SU-DHL-6 (cell line): ENCODE measurements around the gene AK9.

Experiments
- H2AFZ ChIP-seq: fragments of 200-600 bp; sonication (generic); 2 replicates; pipeline ENCODE4 v1.6.1; 2014; ENCODE audit warnings: low read depth, mild to moderate bottlenecking, moderate library complexity, mixed read lengths, antibody characterized with exemption, low read length; ENCODE audit not compliant: severe bottlenecking
- H3F3A ChIP-seq: fragments of 200-600 bp; shearing (Covaris generic); 2 replicates; pipeline ENCODE4 v1.6.0; 2016; ENCODE audit warnings: antibody characterized with exemption, mild to moderate bottlenecking; ENCODE audit not compliant: insufficient read depth
- H3K27ac ChIP-seq: fragments of 200-600 bp; sonication (generic); 2 replicates; pipeline ENCODE4 v1.5.1; 2016; ENCODE audit warnings: low read depth, mild to moderate bottlenecking, low read length, moderate library complexity, mixed read lengths
- H3K27me3 ChIP-seq: fragments of 200-600 bp; sonication (generic), shearing (Covaris generic); 2 replicates; pipeline ENCODE4 v1.6.0; 2014; ENCODE audit warnings: mild to moderate bottlenecking, low read length
- H3K36me3 ChIP-seq: fragments of 200-600 bp; sonication (generic); 2 replicates; pipeline ENCODE4 v1.6.1; 2014; ENCODE audit warnings: mild to moderate bottlenecking, low read length, mixed read lengths
- H3K4me2 ChIP-seq: fragments of 300-600, 200-600 bp; shearing (Covaris generic), sonication (generic); 2 replicates; pipeline ENCODE4 v1.6.0; 2014; ENCODE audit warnings: low read length, low read depth, mild to moderate bottlenecking; ENCODE audit not compliant: poor library complexity, severe bottlenecking
- H3K4me3 ChIP-seq: fragments of 200-600 bp; sonication (generic); 2 replicates; pipeline ENCODE4 v1.5.1; 2014; ENCODE audit warnings: antibody characterized with exemption, low read length, mild to moderate bottlenecking, mixed read lengths; ENCODE audit not compliant: insufficient read depth, poor library complexity, severe bottlenecking
- H3K79me2 ChIP-seq: fragments of 200-600 bp; sonication (generic); 2 replicates; pipeline ENCODE4 v1.6.1; 2014; ENCODE audit warnings: mild to moderate bottlenecking, low read length, moderate library complexity; ENCODE audit not compliant: insufficient read depth
- H3K9ac ChIP-seq: fragments of 200-600 bp; sonication (generic); 2 replicates; pipeline ENCODE4 v1.7.0; 2014; ENCODE audit warnings: mild to moderate bottlenecking, low read length
- H3K9me2 ChIP-seq: fragments of 200-600 bp; sonication (generic); replicated peaks from 2 replicates; pipeline ENCODE4 v1.6.1; 2014; ENCODE audit warnings: low read length; ENCODE audit not compliant: insufficient read depth
- H3K9me3 ChIP-seq: fragments of 200-600 bp; sonication (generic); 2 replicates; pipeline ENCODE4 v1.6.1; 2014; ENCODE audit warnings: low read length, mixed read lengths; ENCODE audit not compliant: insufficient read depth
- H4K20me1 ChIP-seq: fragments of 200-600 bp; sonication (generic); 2 replicates; pipeline ENCODE4 v1.6.1; 2014; ENCODE audit warnings: low read depth, mild to moderate bottlenecking, antibody characterized with exemption, low read length, moderate library complexity, mixed read lengths
- CTCF ChIP-seq: fragments of 200-600 bp; sonication (generic); IDR thresholded peaks from one replicate; pipeline ENCODE4 v1.5.1; 2017; ENCODE audit warnings: antibody characterized with exemption, mild to moderate bottlenecking, low read length, moderate library complexity; ENCODE audit not compliant: insufficient read depth, poor library complexity, severe bottlenecking
- EZH2phosphoT487 ChIP-seq: fragments of 200-600 bp; sonication (generic), shearing (Covaris generic); conservative IDR thresholded peaks from 2 replicates; pipeline ENCODE4 v1.6.1; 2018; ENCODE audit warnings: mild to moderate bottlenecking, antibody characterized with exemption, low read length, moderate library complexity, mixed read lengths

AK9 gene

GRCh38 chr6:109480993-109481480 lies 210.0 kb downstream of the AK9 start:
- peak overlapping the region; percentile 72 for H3K4me3 ChIP-seq
- H4K20me1 ChIP-seq, result peaks cover 19% of the 10 kb centered on the region; the same call in 1 of the 2 replicates
- H3K36me3 ChIP-seq, result peaks cover 18% of the 10 kb centered on the region
- H3K79me2 ChIP-seq, result peaks cover 69% of the 10 kb centered on the region
- H3K27me3 ChIP-seq, result no peaks in the 10 kb centered on the region
- H3K9me3 ChIP-seq, result no peaks in the 10 kb centered on the region
- no peak overlapping the region for H3K27ac ChIP-seq
- TF ChIP-seq CTCF (no peak), EZH2phosphoT487 (no peak)
- no peak overlapping the region for H2AFZ ChIP-seq
- H3K4me2 ChIP-seq, result peak overlapping the region; percentile 71
- peak overlapping the region; percentile 98 for H3K9ac ChIP-seq
- H3F3A ChIP-seq, result peaks cover 6% of the 10 kb centered on the region; the same call in 1 of the 2 replicates
- H3K9me2 ChIP-seq, result no peaks in the 10 kb centered on the region

- peaks cover 4% of the 10 kb centered on the region; the same call in 1 of the 2 replicates for H3F3A ChIP-seq
- peak overlapping the region; percentile 50 for H3K4me3 ChIP-seq
- peaks cover 24% of the 10 kb centered on the region for H3K36me3 ChIP-seq
- peaks cover 78% of the 10 kb centered on the region for H3K79me2 ChIP-seq
- H3K4me2 ChIP-seq, result peak overlapping the region; percentile 71
- no peak for TF ChIP-seq EZH2phosphoT487
- no peak for TF ChIP-seq CTCF
- peaks cover 19% of the 10 kb centered on the region; the same call in 1 of the 2 replicates for H4K20me1 ChIP-seq
- H3K27ac ChIP-seq, result peak overlapping the region; percentile 6
- no peaks in the 10 kb centered on the region for H3K9me2 ChIP-seq
- H2AFZ ChIP-seq, result no peak overlapping the region
- H3K27me3 ChIP-seq, result no peaks in the 10 kb centered on the region
- H3K9ac ChIP-seq, result peak overlapping the region; percentile 41
- no peaks in the 10 kb centered on the region for H3K9me3 ChIP-seq
These were observed 212.0 kb downstream of the AK9 start for GRCh38 chr6:109478841-109479624.

- Histone ChIP-seq H3K4me2 (peak overlapping the region; percentile 71), H3K36me3 (peaks cover 30% of the 10 kb centered on the region), H3F3A (no peaks in the 10 kb centered on the region), H3K79me2 (peaks cover 78% of the 10 kb centered on the region), H3K9ac (peak overlapping the region; percentile 41), H3K27ac (peak overlapping the region; percentile 6), H4K20me1 (peaks cover 19% of the 10 kb centered on the region; the same call in 1 of the 2 replicates), H3K4me3 (peak overlapping the region; percentile 6), H3K9me3 (no peaks in the 10 kb centered on the region), H3K9me2 (no peaks in the 10 kb centered on the region), H2AFZ (no peak overlapping the region), H3K27me3 (no peaks in the 10 kb centered on the region)
- TF ChIP-seq CTCF (no peak), EZH2phosphoT487 (no peak)
These were observed 212.7 kb downstream of the AK9 start for GRCh38 chr6:109478222-109478805.
